GM13976 (cell line): ENCODE results near the gene GTPBP4.

Experiments used
- DNase-seq: peaks from one replicate; pipeline ENCODE4 v3.0.0; 2012; ENCODE audit warnings: low spot score
- in situ Hi-C: fragments of 300-500 bp; cut with MboI; formaldehyde crosslinking; loops from one replicate; pipeline ENCODE4 v1.12.0; 2022; ENCODE audit warnings: low sequenced_read_pairs, mixed read lengths, inconsistent platforms; ENCODE audit not compliant: unreplicated experiment
- TF ChIP-seq, protein P1 (sequence below): IDR thresholded peaks from 2 replicates; pipeline ENCODE4 v1.5.1; 2012; ENCODE audit warnings: borderline replicate concordance, mild to moderate bottlenecking; ENCODE audit not compliant: insufficient read depth; ENCODE audit errors: extremely low read depth, missing control alignments, control extremely low read depth

The GTPBP4 gene

DNA sequence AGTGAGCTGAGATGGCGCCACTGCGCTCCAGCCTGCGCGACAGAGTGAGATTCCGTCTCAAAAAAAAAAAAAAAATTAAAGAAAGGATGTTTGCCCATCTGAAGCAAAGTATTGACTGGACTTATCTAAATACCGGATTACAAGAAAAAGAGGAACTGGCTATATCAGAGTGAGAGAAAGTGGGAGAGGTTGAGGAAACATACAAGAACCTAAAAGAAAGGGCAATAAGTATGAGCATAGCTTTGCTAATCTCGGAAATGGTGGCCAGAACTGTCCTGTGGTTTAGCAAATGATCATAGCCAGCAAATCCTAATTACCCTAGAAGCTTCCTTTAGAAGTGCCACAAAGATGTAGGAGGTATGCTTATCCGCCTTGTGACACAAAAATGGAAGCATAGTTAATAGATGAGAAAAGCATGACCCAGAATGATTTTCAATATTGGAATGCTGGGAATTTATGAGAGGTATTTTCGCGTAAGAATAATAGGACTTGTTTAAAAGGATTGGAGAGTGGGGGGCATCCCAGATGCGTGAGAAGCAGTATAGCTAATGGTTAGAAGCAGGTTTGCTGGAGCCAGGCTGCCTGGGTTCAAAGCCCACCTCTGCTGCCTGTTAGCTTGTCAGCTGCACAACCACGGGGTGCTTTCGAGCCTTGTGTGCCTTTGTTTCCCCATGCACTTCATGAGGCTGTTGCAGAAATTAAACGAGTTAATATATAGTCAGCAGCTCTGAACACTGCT is 1.2 kb upstream of the GTPBP4 start:
- in situ Hi-C loops = no loop called here
- TF ChIP-seq, protein P1, sequence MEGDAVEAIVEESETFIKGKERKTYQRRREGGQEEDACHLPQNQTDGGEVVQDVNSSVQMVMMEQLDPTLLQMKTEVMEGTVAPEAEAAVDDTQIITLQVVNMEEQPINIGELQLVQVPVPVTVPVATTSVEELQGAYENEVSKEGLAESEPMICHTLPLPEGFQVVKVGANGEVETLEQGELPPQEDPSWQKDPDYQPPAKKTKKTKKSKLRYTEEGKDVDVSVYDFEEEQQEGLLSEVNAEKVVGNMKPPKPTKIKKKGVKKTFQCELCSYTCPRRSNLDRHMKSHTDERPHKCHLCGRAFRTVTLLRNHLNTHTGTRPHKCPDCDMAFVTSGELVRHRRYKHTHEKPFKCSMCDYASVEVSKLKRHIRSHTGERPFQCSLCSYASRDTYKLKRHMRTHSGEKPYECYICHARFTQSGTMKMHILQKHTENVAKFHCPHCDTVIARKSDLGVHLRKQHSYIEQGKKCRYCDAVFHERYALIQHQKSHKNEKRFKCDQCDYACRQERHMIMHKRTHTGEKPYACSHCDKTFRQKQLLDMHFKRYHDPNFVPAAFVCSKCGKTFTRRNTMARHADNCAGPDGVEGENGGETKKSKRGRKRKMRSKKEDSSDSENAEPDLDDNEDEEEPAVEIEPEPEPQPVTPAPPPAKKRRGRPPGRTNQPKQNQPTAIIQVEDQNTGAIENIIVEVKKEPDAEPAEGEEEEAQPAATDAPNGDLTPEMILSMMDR = no peak
- no peak for DNase-seq

GRCh38 chr10:987620-987869 is 689 bp upstream of the GTPBP4 start:
- TF ChIP-seq, protein P1 = no peak
- in situ Hi-C loops = no loop called here
- DNase-seq = no peak

GRCh38 chr10:988667-989545 is 672 bp downstream of the GTPBP4 start:
- in situ Hi-C loops = no loop called here
- no peak for DNase-seq
- TF ChIP-seq, protein P1 = no peak

DNA sequence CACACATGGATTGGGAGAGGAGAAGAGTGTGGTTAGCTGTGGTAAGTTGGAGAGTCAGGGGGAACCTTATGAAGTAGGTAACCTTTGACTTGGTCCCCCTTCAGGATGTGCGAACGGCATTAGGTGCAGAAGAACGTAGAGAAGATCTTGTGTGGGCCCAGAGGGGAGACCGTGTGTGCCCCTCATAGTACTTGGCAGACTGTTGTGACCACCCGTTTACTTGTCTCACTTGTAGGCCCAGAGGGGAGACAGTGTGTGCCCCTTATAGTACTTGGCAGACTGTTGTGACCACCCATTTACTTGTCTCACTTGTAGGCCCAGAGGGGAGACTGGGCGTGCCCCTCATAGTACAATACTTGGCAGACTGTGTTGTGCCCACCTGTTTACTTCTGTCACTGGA is 2.6 kb downstream of the GTPBP4 start:
- TF ChIP-seq, protein P1 = no peak
- in situ Hi-C loops = no loop called here
- DNase-seq = no peak

DNA sequence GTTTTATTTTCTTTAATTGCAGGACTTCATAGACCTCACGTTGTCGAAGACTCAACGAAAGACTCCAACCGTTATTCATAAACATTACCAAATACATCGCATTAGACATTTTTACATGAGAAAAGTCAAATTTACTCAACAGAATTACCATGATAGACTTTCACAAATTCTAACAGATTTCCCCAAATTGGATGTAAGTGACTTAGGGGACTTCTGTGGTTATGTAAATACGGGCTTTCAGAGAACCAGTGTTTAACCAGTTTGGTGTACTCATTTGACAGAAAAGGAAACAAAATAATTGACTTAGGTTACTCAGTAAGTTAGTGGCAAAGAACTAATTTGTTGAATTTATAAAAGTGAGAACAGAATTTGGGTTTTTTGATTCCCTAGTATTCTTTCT is 4.2 kb downstream of the GTPBP4 start:
- in situ Hi-C loops = no loop called here
- TF ChIP-seq, protein P1 = no peak
- no peak for DNase-seq

- no peak for DNase-seq
- in situ Hi-C loops = no loop called here
- TF ChIP-seq, protein P1 = no peak
Measured at GRCh38 chr10:992871-993270, 4.6 kb downstream of the GTPBP4 start.
